Spleen (tissue), 11 donors: ENCODE measurements around the gene STAM2. TPM values are rescaled to one million over a fixed set of nuclear protein-coding genes. Genes with fewer than 3 reads are reported as not detected.
"Not testable (repeated sequence)": the region's sequence is repeated elsewhere in the genome, so short reads cannot be mapped to it uniquely, and the experiment has no call there.

ENCODE experiments used
- DNase-seq: peaks from one replicate; pipeline ENCODE4 v3.0.0-alpha.2; 2020
- H3K27ac ChIP-seq, 8 donors: fragments of 200-600 bp; sonication (generic) in 7 of 8; 1 replicate in 4 of 8; 2 replicates in 4 of 8; pipeline versions ENCODE4 v1.5.0 to v1.8.0; 2016 to 2021; ENCODE audit warnings: inconsistent platforms in 4 of 8, mild to moderate bottlenecking in 4 of 8, moderate library complexity in 1 of 8
- H3K27me3 ChIP-seq, 7 donors: fragments of 200-600 bp; sonication (generic) in 6 of 7; replicated peaks in 1 of 7; 1 replicate in 4 of 7; 2 replicates in 3 of 7; pipeline versions ENCODE4 v1.5.0 to v1.8.0; 2016 to 2021; ENCODE audit warnings: inconsistent platforms in 3 of 7, mild to moderate bottlenecking in 1 of 7
- H3K36me3 ChIP-seq, 6 donors: fragments of 200-600 bp; sonication (generic) in 5 of 6; 1 replicate in 4 of 6; 2 replicates in 2 of 6; pipeline versions ENCODE4 v1.5.0 to v1.8.0; 2016 to 2021; ENCODE audit warnings: inconsistent platforms in 2 of 6
- H3K4me1 ChIP-seq, 6 donors: fragments of 200-600 bp; sonication (generic) in 5 of 6; 1 replicate in 3 of 6; 2 replicates in 3 of 6; pipeline versions ENCODE4 v1.5.0 to v1.8.0; 2016 to 2021; ENCODE audit warnings: inconsistent platforms in 3 of 6
- H3K4me3 ChIP-seq, 8 donors: fragments of 200-600 bp; sonication (generic) in 7 of 8; 1 replicate in 4 of 8; 2 replicates in 4 of 8; pipeline versions ENCODE4 v1.5.0 to v1.8.0; 2016 to 2021; ENCODE audit warnings: inconsistent platforms in 4 of 8, mild to moderate bottlenecking in 4 of 8, moderate library complexity in 2 of 8
- H3K9me3 ChIP-seq, 8 donors: fragments of 200-600 bp; sonication (generic) in 7 of 8; 1 replicate in 4 of 8; 2 replicates in 4 of 8; pipeline versions ENCODE4 v1.5.0 to v1.8.0; 2016 to 2021; ENCODE audit warnings: inconsistent platforms in 4 of 8
- CTCF ChIP-seq, 11 experiments: fragments of 200-600 bp in 7 of 11; fragments of 450-650 bp in 4 of 11; sonication (generic) in 4 of 11; IDR thresholded peaks in 8 of 11; conservative IDR thresholded peaks in 3 of 11; 1 replicate in 7 of 11; 2 replicates in 4 of 11; pipeline versions ENCODE4 v1.4.0 to v1.8.0; 2016 to 2021; ENCODE audit warnings: antibody characterized with exemption in 11 of 11, inconsistent platforms in 4 of 11, mild to moderate bottlenecking in 1 of 11
- POLR2A ChIP-seq, 3 donors: fragments of 450-650 bp; IDR thresholded peaks; one replicate each; pipeline ENCODE4 v1.5.1; 2017; ENCODE audit warnings: antibody characterized with exemption in 3 of 3, mild to moderate bottlenecking in 1 of 3
- POLR2AphosphoS5 ChIP-seq, 3 donors: sonication (generic); formaldehyde crosslinking; IDR thresholded peaks; one replicate each; pipeline ENCODE4 v1.5.1; 2017; ENCODE audit warnings: antibody characterized with exemption in 3 of 3
- WGBS, 5 donors: extraction: QIAGEN DNeasy Blood & Tissue Kit in 3 of 5; methylation state at CpG; one replicate each; pipeline versions ENCODE4 v1.1.5 to v1.1.7; 2013 to 2018; 5-methylcytosine and 5-hydroxymethylcytosine counted together
- intact Hi-C: fragments of 100-400 bp; cut with DNase I; formaldehyde crosslinking; loops from one replicate; pipeline ENCODE4 v1.15.0; 2023; ENCODE audit warnings: low total_unique reads
- polyA plus RNA-seq, 3 donors: library from polyadenylated mRNA; stranded (reverse); fragments of 200-250 nt; gene quantifications; one replicate each; pipeline ENCODE4 v1.2.1, GENCODE V29; 2013
- total RNA-seq, 7 donors: library from RNA; depleted of rRNA in 3 of 7; stranded (reverse); fragments of >200 nt in 3 of 7; fragmentation: NEBNext Ultra II Directional in 4 of 7; extraction: Animal tissue kit (Norgen Biotek cat#: 25700) in 4 of 7; gene quantifications; one replicate each; pipeline versions ENCODE4 v1.1.0 to v1.2.1, GENCODE V29; 2016 to 2021
- donor health status: healthy with polysubstance abuse.
- donor health status: DM: no; HTN: no; CAD: no; lungs with moderate emphysema.
- donor health status: DM: no; HTN: no; CAD: no.
- donor health status: Bipolar disorder and iron deficiency.
- donor health status: healthy.
- donor health status: DM: no; HTN: no; CAD: no.
- donor health status: DM: yes; HTN: yes; CAD: no.

The STAM2 gene
- total and polyA plus RNA-seq, 10 donors = 5.7 to 41.2 (median 31.8) TPM

- intact Hi-C loops = no loop called here
- Histone ChIP-seq H3K9me3 (no peaks in the 10 kb centered on the region), H3K4me1 (peaks cover 16 to 69% (median 43%) of the 10 kb centered on the region in 6 donors), H3K27me3 (no peaks in the 10 kb centered on the region), H3K27ac (no peak overlapping the region), H3K4me3 (no peak overlapping the region), H3K36me3 (peaks cover 0 to 5% (median 0%) of the 10 kb centered on the region in 6 donors)
- no peak for DNase-seq
- no peak for TF ChIP-seq POLR2AphosphoS5 (IDR thresholded peaks at IDR 0.05)
- TF ChIP-seq POLR2A (IDR thresholded peaks at IDR 0.05) = no peak
- no peak for TF ChIP-seq CTCF (IDR thresholded peaks at IDR 0.05 in 8 of 11, conservative IDR thresholded peaks at IDR 0.05 in 3 of 11)
- WGBS, 5 donors = 85 to 97% (median 92%) methylated on average over 7 of the region's 7 CpGs
Observed at GRCh38 chr2:152165780-152166179, 9.8 kb downstream of the STAM2 start.

GRCh38 chr2:152165306-152165705, 10.3 kb downstream of the STAM2 start:
- Histone ChIP-seq H3K36me3 (peaks cover 0 to 8% (median 0%) of the 10 kb centered on the region in 6 donors), H3K27ac (no peak overlapping the region), H3K4me3 (no peak overlapping the region), H3K9me3 (peaks cover 0 to 4% (median 0%) of the 10 kb centered on the region in 8 donors), H3K4me1 (peaks cover 16 to 65% (median 40%) of the 10 kb centered on the region in 6 donors), H3K27me3 (no peaks in the 10 kb centered on the region)
- WGBS, 5 donors = 74 to 99% (median 93%) methylated on average over 7 of the region's 7 CpGs
- TF ChIP-seq POLR2A (IDR thresholded peaks at IDR 0.05) (no peak), POLR2AphosphoS5 (IDR thresholded peaks at IDR 0.05) (no peak), CTCF (IDR thresholded peaks at IDR 0.05 in 8 of 11, conservative IDR thresholded peaks at IDR 0.05 in 3 of 11) (no peak)
- DNase-seq = no peak
- intact Hi-C loops = no loop called here

GRCh38 chr2:152163669-152164068, 11.9 kb downstream of the STAM2 start:
- WGBS, 5 donors = 87 to 95% (median 93%) methylated on average over 5 of the region's 5 CpGs
- H3K27ac ChIP-seq, H3K4me3 ChIP-seq, H3K27me3 ChIP-seq, DNase-seq, H3K9me3 ChIP-seq, intact Hi-C loops: not testable (repeated sequence)
- H3K36me3 ChIP-seq = peaks cover 0 to 10% (median 0%) of the 10 kb centered on the region in 6 donors
- H3K4me1 ChIP-seq = peaks cover 13 to 50% (median 31%) of the 10 kb centered on the region in 6 donors

- peaks cover 10 to 35% (median 21%) of the 10 kb centered on the region in 6 donors for H3K4me1 ChIP-seq
Observed at GRCh38 chr2:152162141-152162540, 13.4 kb downstream of the STAM2 start.

More at GRCh38 chr2:152162141-152162540, 13.4 kb downstream of the STAM2 start:
- 97 to 100% (median 98%) methylated on average over 3 of the region's 3 CpGs for WGBS, 5 donors
- TF ChIP-seq POLR2A (IDR thresholded peaks at IDR 0.05) (no peak), CTCF (IDR thresholded peaks at IDR 0.05 in 8 of 11, conservative IDR thresholded peaks at IDR 0.05 in 3 of 11) (no peak), POLR2AphosphoS5 (IDR thresholded peaks at IDR 0.05) (no peak)
- no peak for DNase-seq
- Histone ChIP-seq H3K27me3 (no peaks in the 10 kb centered on the region), H3K27ac (no peak overlapping the region), H3K9me3 (peaks cover 0 to 15% (median 7%) of the 10 kb centered on the region in 8 donors), H3K36me3 (peaks cover 0 to 21% (median 0%) of the 10 kb centered on the region in 6 donors), H3K4me3 (no peak overlapping the region)
- intact Hi-C loops = no loop called here
